Measurements from ENCODE around the gene BCAS1.

- no peak for TF ChIP-seq CTCF (IDR thresholded peaks at IDR 0.05)
- no peak for TF ChIP-seq POLR2A (IDR thresholded peaks at IDR 0.05)
Observed at GRCh38 chr20:53918949-53919361, 151.4 kb downstream of the BCAS1 start.

All from adrenal gland (tissue), 5 donors.